K562 (cell line): ENCODE data around the gene VAT1L. TPM values are rescaled to one million over a fixed set of nuclear protein-coding genes. Genes with fewer than 3 reads are reported as not detected.

ENCODE experiments used
- ATAC-seq: fragments of 200-7000 bp; cut with Tn5 transposase; 3 replicates; pipeline ENCODE4 v1.9.1; 2020; ENCODE audit warnings: moderate library complexity
- BruUV-seq: library from RNA; stranded (reverse); fragments of 400-500 nt; replicated peaks from 2 replicates; lab custom pipeline; 2021; lab: Mats Ljungman, UMichigan
- CTCF ChIA-PET: fragments of 300-600 bp; formaldehyde crosslinking; extraction: SDS; loops from one replicate; lab custom pipeline; 2021; ENCODE audit warnings: low intra/inter-chr PET ratio; lab: Yijun Ruan, JAX
- POLR2A ChIA-PET: fragments of 300-600, 350-650 bp; sonication (Branson Sonifier 250); formaldehyde crosslinking; extraction: SDS; loops from one replicate; lab custom pipeline; 2021; ENCODE audit warnings: antibody characterized with exemption, inconsistent platforms; lab: Yijun Ruan, JAX
- DNase-seq, 4 experiments: peaks; one replicate each; pipeline versions ENCODE4 v3.0.0 to v3.0.0-alpha.2; 2011 to 2018; ENCODE audit warnings: low spot score in 3 of 4, mixed read lengths in 3 of 4; ENCODE audit errors: extremely low read depth in 1 of 4
- FAIRE-seq: peaks from 2 replicates; lab custom pipeline; 2011; peaks lifted over from hg19 to GRCh38; lab: Jason Lieb, UNC
- H2AFZ ChIP-seq: 2 replicates; pipeline ENCODE4 v1.6.0; 2011; ENCODE audit warnings: low read depth, low read length, control low read depth, inconsistent platforms
- H3K27ac ChIP-seq: fragments of 200-600 bp; 3 replicates; pipeline ENCODE4 v1.8.0; 2011; ENCODE audit warnings: low read depth, mild to moderate bottlenecking, control low read depth, inconsistent platforms, low read length, moderate library complexity, mixed read lengths; ENCODE audit errors: extremely low read depth
- H3K27me3 ChIP-seq, 2 experiments: fragments of 300-600 bp in 1 of 2; 2 replicates in 1 of 2; 3 replicates in 1 of 2; pipeline versions ENCODE4 v1.6.0 to v1.8.0; 2011; ENCODE audit warnings: inconsistent platforms in 2 of 2, low read length in 2 of 2, mild to moderate bottlenecking in 1 of 2, mixed read lengths in 1 of 2, moderate library complexity in 1 of 2; ENCODE audit not compliant: control insufficient read depth in 2 of 2, insufficient read depth in 2 of 2
- H3K36me3 ChIP-seq: fragments of 300-600 bp; 3 replicates; pipeline ENCODE4 v1.8.0; 2011; ENCODE audit warnings: mild to moderate bottlenecking, low read length, inconsistent platforms; ENCODE audit not compliant: control insufficient read depth, insufficient read depth
- H3K4me1 ChIP-seq, 2 experiments: fragments of 200-600 bp in 1 of 2; replicated peaks in 1 of 2; 2 replicates in 1 of 2; 3 replicates in 1 of 2; pipeline versions ENCODE4 v1.5.1 to v1.8.0; 2011; ENCODE audit warnings: inconsistent platforms in 2 of 2, low read length in 2 of 2, mild to moderate bottlenecking in 1 of 2, mixed read lengths in 1 of 2, moderate library complexity in 1 of 2; ENCODE audit not compliant: control insufficient read depth in 2 of 2, insufficient read depth in 2 of 2
- H3K4me2 ChIP-seq: 2 replicates; pipeline ENCODE4 v1.6.1; 2011; ENCODE audit warnings: low read length, control low read depth, inconsistent platforms, mixed read lengths; ENCODE audit not compliant: insufficient read depth
- H3K4me3 ChIP-seq: fragments of 200-600 bp; sonication (generic), shearing (Covaris generic); 2 replicates; pipeline ENCODE4 v1.5.1; 2016; ENCODE audit warnings: control low read depth, inconsistent platforms
- H3K79me2 ChIP-seq: fragments of 200-600 bp; 3 replicates; pipeline ENCODE4 v1.8.0; 2011; ENCODE audit warnings: low read length, inconsistent platforms; ENCODE audit not compliant: control insufficient read depth, insufficient read depth
- H3K9ac ChIP-seq, 2 experiments: 2 replicates each; pipeline versions ENCODE4 v1.6.0 to v1.6.1; 2011; ENCODE audit warnings: low read depth in 2 of 2, low read length in 2 of 2, control low read depth in 1 of 2, inconsistent platforms in 1 of 2, mild to moderate bottlenecking in 1 of 2, mixed read lengths in 1 of 2; ENCODE audit not compliant: insufficient read depth in 1 of 2
- H3K9me1 ChIP-seq: one replicate; pipeline ENCODE4 v1.6.0; 2011; ENCODE audit warnings: inconsistent platforms, mild to moderate bottlenecking, low read length, moderate library complexity; ENCODE audit not compliant: control insufficient read depth, insufficient read depth
- H3K9me3 ChIP-seq: replicated peaks from 2 replicates; pipeline ENCODE4 v1.5.1; 2011; ENCODE audit warnings: low read depth, low read length, inconsistent platforms; ENCODE audit not compliant: control insufficient read depth, insufficient read depth
- H4K20me1 ChIP-seq: replicated peaks from 2 replicates; pipeline ENCODE4 v1.6.1; 2011; ENCODE audit warnings: low read length, inconsistent platforms, mixed read lengths; ENCODE audit not compliant: control insufficient read depth, insufficient read depth
- DDX20 ChIP-seq: fragments of 450-650 bp; IDR thresholded peaks from 2 replicates; pipeline ENCODE4 v1.6.1; 2016; ENCODE audit warnings: missing genetic modification characterization, low read depth, mild to moderate bottlenecking, missing compliant biosample characterization, moderate library complexity
- DIDO1 ChIP-seq: fragments of 450-650 bp; IDR thresholded peaks from 2 replicates; pipeline ENCODE4 v1.6.1; 2016; ENCODE audit warnings: low read depth, missing biosample characterization, missing genetic modification characterization
- MAX ChIP-seq: sonication (generic); formaldehyde crosslinking; IDR thresholded peaks from 2 replicates; pipeline ENCODE4 v1.9.0; 2022; ENCODE audit warnings: mild to moderate bottlenecking, missing genetic modification reagents
- MAZ ChIP-seq, 2 experiments: fragments of 450-650 bp in 1 of 2; sonication (generic) in 1 of 2; formaldehyde crosslinking; IDR thresholded peaks in 1 of 2; conservative IDR thresholded peaks in 1 of 2; 2 replicates each; pipeline versions ENCODE4 v1.4.0 to v1.5.0; 2020; ENCODE audit warnings: mild to moderate bottlenecking in 1 of 2, missing genetic modification reagents in 1 of 2
- MXD1 ChIP-seq: fragments of 250-450 bp; sonication (Bioruptor Pico); IDR thresholded peaks from 2 replicates; pipeline ENCODE4 v1.8.0; 2021; ENCODE audit warnings: borderline replicate concordance, mild to moderate bottlenecking, moderate library complexity; ENCODE audit not compliant: poor library complexity, severe bottlenecking
- NR2F6 ChIP-seq: fragments of 450-650 bp; formaldehyde crosslinking; IDR thresholded peaks from 2 replicates; pipeline ENCODE4 v1.4.0; 2020; ENCODE audit warnings: mild to moderate bottlenecking
- PRMT5 ChIP-seq: sonication (generic); formaldehyde crosslinking; IDR thresholded peaks from 2 replicates; pipeline ENCODE4 v1.5.0; 2020; ENCODE audit warnings: missing genetic modification reagents
- RFX7 ChIP-seq: fragments of 250-450 bp; sonication (Bioruptor Pico); IDR thresholded peaks from 2 replicates; pipeline ENCODE4 v1.5.1; 2021; ENCODE audit warnings: mild to moderate bottlenecking
- SUPT5H ChIP-seq: fragments of 450-650 bp; IDR thresholded peaks from 2 replicates; pipeline ENCODE4 v1.6.1; 2016
- TGIF2 ChIP-seq: sonication (generic); formaldehyde crosslinking; IDR thresholded peaks from 2 replicates; pipeline ENCODE4 v1.8.1; 2022; ENCODE audit warnings: mild to moderate bottlenecking, missing genetic modification reagents, moderate library complexity
- TRIM25 ChIP-seq: fragments of 450-650 bp; IDR thresholded peaks from 2 replicates; pipeline ENCODE4 v1.7.0; 2016; ENCODE audit warnings: borderline replicate concordance
- WHSC1 ChIP-seq: IDR thresholded peaks from one replicate; pipeline ENCODE4 v1.6.1; 2012; ENCODE audit warnings: low read length, control low read depth, inconsistent platforms
- ZBTB11 ChIP-seq, 3 experiments: fragments of 200-800 bp in 1 of 3; fragments of 250-450 bp in 1 of 3; fragments of 450-650 bp in 1 of 3; sonication (Bioruptor Pico) in 1 of 3; sonication (Bioruptor generic) in 1 of 3; formaldehyde crosslinking in 1 of 3; IDR thresholded peaks; 2 replicates each; pipeline versions ENCODE4 v1.6.1 to v1.8.0; 2016 to 2022; ENCODE audit warnings: mild to moderate bottlenecking in 2 of 3, missing genetic modification characterization in 2 of 3, missing compliant biosample characterization in 1 of 3, moderate library complexity in 1 of 3
- ZNF143 ChIP-seq: sonication (generic); formaldehyde crosslinking; IDR thresholded peaks from 2 replicates; pipeline ENCODE4 v1.9.0; 2022; ENCODE audit warnings: mild to moderate bottlenecking, missing genetic modification reagents
- ZNF224 ChIP-seq: sonication (generic); formaldehyde crosslinking; IDR thresholded peaks from 2 replicates; pipeline ENCODE4 v1.8.0; 2022; ENCODE audit warnings: mild to moderate bottlenecking, missing genetic modification reagents
- ZNF436 ChIP-seq: fragments of 250-450, 450-650 bp; sonication (Bioruptor Pico); formaldehyde crosslinking; IDR thresholded peaks from 2 replicates; pipeline ENCODE4 v1.7.0; 2020; ENCODE audit warnings: mild to moderate bottlenecking
- ZNF551 ChIP-seq: fragments of 250-450 bp; sonication (Bioruptor Pico); IDR thresholded peaks from 2 replicates; pipeline ENCODE4 v1.5.0; 2021; ENCODE audit warnings: mild to moderate bottlenecking, moderate library complexity
- ZNF707 ChIP-seq: fragments of 250-450 bp; sonication (Bioruptor Pico); conservative IDR thresholded peaks from 2 replicates; pipeline ENCODE4 v1.8.0; 2022; ENCODE audit warnings: inconsistent platforms, mild to moderate bottlenecking, moderate library complexity
- WGBS: fragments of 100-300 bp; shearing (Covaris generic); methylation state at CpG from one replicate; pipeline ENCODE4 v1.1.6; 2016; ENCODE audit warnings: low coverage, mixed read lengths; ENCODE audit not compliant: insufficient coverage; ENCODE audit errors: missing lambda C conversion rate; 5-methylcytosine and 5-hydroxymethylcytosine counted together
- in situ Hi-C: fragments of 300-500 bp; cut with MboI; formaldehyde crosslinking; loops from 4 replicates; pipeline ENCODE4 v1.15.0; 2018; ENCODE audit warnings: inconsistent platforms, mixed read lengths
- intact Hi-C: fragments of 100-400 bp; cut with micrococcal nuclease; formaldehyde crosslinking; loops from 2 replicates; pipeline ENCODE4 v1.14.2; 2022
- polyA plus RNA-seq, 8 experiments: library from polyadenylated mRNA; depleted of rRNA in 4 of 8; stranded (reverse) in 5 of 8; unstranded in 3 of 8; fragments of >200 nt; fragmentation: Nextera tagmentation in 2 of 8; fragmentation: Illumina TruSeq in 1 of 8; extraction: Ambion mirVana in 2 of 8; extraction: Trizol in 1 of 8; gene quantifications; 2 replicates each; pipeline versions ENCODE4 v1.2.1 to v1.2.3, GENCODE V29; 2011 to 2014; ENCODE audit warnings: inconsistent platforms in 1 of 8, missing spikeins in 1 of 8
- total RNA-seq, 7 experiments: library from RNA; depleted of rRNA in 6 of 7; stranded (reverse); fragments of >200 nt in 6 of 7; fragmentation: Illumina TruSeq in 2 of 7; extraction: Trizol in 2 of 7; gene quantifications; 2 replicates each; pipeline versions ENCODE4 v1.2.1 to v1.2.3, GENCODE V29; 2011 to 2021; ENCODE audit warnings: low replicate concordance in 1 of 7

VAT1L gene
- total and polyA plus RNA-seq, 9 of the 15 experiments (the other 6 are each of a cell fraction or from before 2014, with no cell fraction given): 0.01 TPM; not detected in 8

- no peaks in the 10 kb centered on the region for H3K36me3 ChIP-seq
- ChIA-PET POLR2A (interaction anchor here (0.7 kb wide), 1 partner anchor 256 kb away, joined by 4 read pairs; no protein-coding TSS in a partner anchor), CTCF (no interaction called here)
- H2AFZ ChIP-seq: no peak overlapping the region
- TF ChIP-seq ZBTB11 (CRISPR knock-in tag; IDR thresholded peaks at IDR 0.05): no peak
- no peak for TF ChIP-seq MAZ (CRISPR knock-in tag; conservative IDR thresholded peaks at IDR 0.05 in 1 of 2, IDR thresholded peaks at IDR 0.05 in 1 of 2)
- no peak for TF ChIP-seq MAX (CRISPR knock-in tag)
- TF ChIP-seq DIDO1: no peak
- no peak for TF ChIP-seq RFX7 (CRISPR knock-in tag)
- no peak for TF ChIP-seq ZNF436 (CRISPR knock-in tag)
- TF ChIP-seq ZNF224 (CRISPR knock-in tag): no peak
- TF ChIP-seq NR2F6 (CRISPR knock-in tag): no peak
- TF ChIP-seq DDX20: no peak
- no peak for TF ChIP-seq ZNF143 (CRISPR knock-in tag)
- TF ChIP-seq SUPT5H: no peak
- no peak for TF ChIP-seq WHSC1
- TF ChIP-seq ZNF707 (CRISPR knock-in tag): no peak
- TF ChIP-seq MXD1: no peak
- no peak for TF ChIP-seq ZNF551 (CRISPR knock-in tag)
- TF ChIP-seq TRIM25: no peak
- TF ChIP-seq TGIF2 (CRISPR knock-in tag): no peak
- no peak for TF ChIP-seq PRMT5 (CRISPR knock-in tag)
- no peaks in the 10 kb centered on the region for H3K4me1 ChIP-seq
- BruUV-seq: no TSS peak
- H3K27ac ChIP-seq: no peak overlapping the region
- no peak for ATAC-seq
- no peaks in the 10 kb centered on the region for H4K20me1 ChIP-seq
- FAIRE-seq: no peak
- DNase-seq: no peak
- no peaks in the 10 kb centered on the region for H3K9me1 ChIP-seq
- H3K9me3 ChIP-seq: no peaks in the 10 kb centered on the region
- no peaks in the 10 kb centered on the region for H3K79me2 ChIP-seq
- H3K4me2 ChIP-seq: no peak overlapping the region
- H3K4me3 ChIP-seq: no peak overlapping the region
- in situ Hi-C loops (no loop called here), intact Hi-C loops (no loop called here)
- H3K9ac ChIP-seq: no peak overlapping the region
- WGBS: 0% methylated on average over 2 of the region's 4 CpGs
- no peaks in the 10 kb centered on the region for H3K27me3 ChIP-seq
Measured at GRCh38 chr16:77945126-77945525, 156.8 kb downstream of the VAT1L start.
